Endothelial cell (in vitro differentiated cells): ENCODE data around the gene DUSP5. TPM values are rescaled to one million over a fixed set of nuclear protein-coding genes. Genes with fewer than 3 reads are reported as not detected.

Experiments used
- DNase-seq: peaks from one replicate; pipeline ENCODE4 v3.0.0; 2021; ENCODE audit warnings: low spot score
- H3K27ac Mint-ChIP-seq: one replicate; pipeline ENCODE4 v1.8.0; 2021; ENCODE audit warnings: mixed read lengths, inconsistent platforms; ENCODE audit not compliant: unreplicated experiment
- H3K27me3 Mint-ChIP-seq: one replicate; pipeline ENCODE4 v1.8.0; 2021; ENCODE audit warnings: mild to moderate bottlenecking, moderate library complexity, mixed read lengths, inconsistent platforms; ENCODE audit not compliant: unreplicated experiment
- H3K36me3 Mint-ChIP-seq: one replicate; pipeline ENCODE4 v1.8.0; 2021; ENCODE audit warnings: mild to moderate bottlenecking, low read depth, mixed read lengths, inconsistent platforms; ENCODE audit not compliant: unreplicated experiment
- H3K4me1 Mint-ChIP-seq: one replicate; pipeline ENCODE4 v1.8.0; 2021; ENCODE audit warnings: mild to moderate bottlenecking, mixed read lengths, inconsistent platforms; ENCODE audit not compliant: unreplicated experiment
- H3K4me3 Mint-ChIP-seq: one replicate; pipeline ENCODE4 v1.8.0; 2021; ENCODE audit warnings: mild to moderate bottlenecking, mixed read lengths, inconsistent platforms; ENCODE audit not compliant: unreplicated experiment
- H3K9me3 Mint-ChIP-seq: one replicate; pipeline ENCODE4 v1.8.0; 2021; ENCODE audit warnings: mixed read lengths, inconsistent platforms; ENCODE audit not compliant: unreplicated experiment
- CTCF ChIP-seq: fragments of 200-600 bp; sonication (generic); IDR thresholded peaks from one replicate; pipeline ENCODE4 v1.5.0; 2021; ENCODE audit warnings: antibody characterized with exemption; ENCODE audit not compliant: unreplicated experiment
- total RNA-seq: library from RNA; stranded (reverse); fragmentation: NEBNext Ultra II Directional; extraction: Animal tissue kit (Norgen Biotek cat#: 25700); gene quantifications from one replicate; pipeline ENCODE4 v1.2.1, GENCODE V29; 2021; ENCODE audit not compliant: unreplicated experiment

The DUSP5 gene
- total RNA-seq, 1 donor from 2014 or later = 46.0 TPM

- H3K9me3 Mint-ChIP-seq = no peaks in the 10 kb centered on the region
- no peak for TF ChIP-seq CTCF
- peaks cover 4% of the 10 kb centered on the region for H3K27me3 Mint-ChIP-seq
- DNase-seq = no peak
- H3K27ac Mint-ChIP-seq = no peak overlapping the region
- H3K36me3 Mint-ChIP-seq = no peaks in the 10 kb centered on the region
- peaks cover 10% of the 10 kb centered on the region for H3K4me1 Mint-ChIP-seq
- H3K4me3 Mint-ChIP-seq = no peak overlapping the region
Observed at GRCh38 chr10:110534571-110534970, 36.9 kb downstream of the DUSP5 start.

GRCh38 chr10:110535958-110536891 is 38.5 kb downstream of the DUSP5 start:
- H3K27ac Mint-ChIP-seq = no peak overlapping the region
- no peak for TF ChIP-seq CTCF
- H3K4me3 Mint-ChIP-seq = no peak overlapping the region
- H3K36me3 Mint-ChIP-seq = no peaks in the 10 kb centered on the region
- no peak for DNase-seq
- H3K9me3 Mint-ChIP-seq = no peaks in the 10 kb centered on the region
- H3K4me1 Mint-ChIP-seq = peaks cover 7% of the 10 kb centered on the region
- peaks cover 2% of the 10 kb centered on the region for H3K27me3 Mint-ChIP-seq

- Mint-ChIP-seq H3K36me3 (no peaks in the 10 kb centered on the region), H3K4me3 (no peak overlapping the region), H3K27me3 (peaks cover 4% of the 10 kb centered on the region), H3K9me3 (no peaks in the 10 kb centered on the region), H3K27ac (no peak overlapping the region), H3K4me1 (peaks cover 16% of the 10 kb centered on the region)
- no peak for DNase-seq
- no peak for TF ChIP-seq CTCF
Observed at GRCh38 chr10:110539091-110539490, 41.4 kb downstream of the DUSP5 start.

GRCh38 chr10:110540031-110540430 is 42.3 kb downstream of the DUSP5 start:
- no peak for TF ChIP-seq CTCF
- H3K27me3 Mint-ChIP-seq = peaks cover 2% of the 10 kb centered on the region
- H3K36me3 Mint-ChIP-seq = no peaks in the 10 kb centered on the region
- no peaks in the 10 kb centered on the region for H3K9me3 Mint-ChIP-seq
- H3K4me1 Mint-ChIP-seq = peaks cover 16% of the 10 kb centered on the region
- DNase-seq = no peak
- no peak overlapping the region for H3K4me3 Mint-ChIP-seq
- no peak overlapping the region for H3K27ac Mint-ChIP-seq

GRCh38 chr10:110544958-110545537 is 47.3 kb downstream of the DUSP5 start:
- DNase-seq = no peak
- Mint-ChIP-seq H3K4me1 (peaks cover 21% of the 10 kb centered on the region), H3K27ac (no peak overlapping the region), H3K27me3 (peaks cover 2% of the 10 kb centered on the region), H3K4me3 (no peak overlapping the region), H3K36me3 (no peaks in the 10 kb centered on the region), H3K9me3 (no peaks in the 10 kb centered on the region)
- TF ChIP-seq CTCF = no peak
